ENCODE results near the gene PLEKHN1. TPM values are rescaled to one million over a fixed set of nuclear protein-coding genes. Genes with fewer than 3 reads are reported as not detected.

PLEKHN1 gene
- total RNA-seq, 1 donor = 0.54 TPM

GRCh38 chr1:929712-930632 lies 36.3 kb upstream of the PLEKHN1 start:
- H3K4me3 ChIP-seq (ENCODE audit: low read depth, low read length) = no peak overlapping the region
- DNase-seq (ENCODE audit: low read depth) = no peak
- no peak for TF ChIP-seq CTCF (IDR thresholded peaks at IDR 0.05; ENCODE audit: insufficient read depth, low read length)

GRCh38 chr1:930633-931138 lies 35.6 kb upstream of the PLEKHN1 start:
- DNase-seq (ENCODE audit: low read depth) = no peak
- no peak for TF ChIP-seq CTCF (IDR thresholded peaks at IDR 0.05; ENCODE audit: insufficient read depth, low read length)
- H3K4me3 ChIP-seq (ENCODE audit: low read depth, low read length) = no peak overlapping the region

GRCh38 chr1:931380-932172 lies 34.7 kb upstream of the PLEKHN1 start:
- no peak for DNase-seq (ENCODE audit: low read depth)
- H3K4me3 ChIP-seq (ENCODE audit: low read depth, low read length) = no peak overlapping the region
- TF ChIP-seq CTCF (IDR thresholded peaks at IDR 0.05; ENCODE audit: insufficient read depth, low read length) = no peak

- no peak for DNase-seq (ENCODE audit: low read depth)
Observed at GRCh38 chr1:932173-932510, 34.1 kb upstream of the PLEKHN1 start.

GRCh38 chr1:932776-933602 lies 33.3 kb upstream of the PLEKHN1 start:
- DNase-seq (ENCODE audit: low read depth) = no peak
- no peak for TF ChIP-seq CTCF (IDR thresholded peaks at IDR 0.05; ENCODE audit: insufficient read depth, low read length)

More at GRCh38 chr1:932173-932510, 34.1 kb upstream of the PLEKHN1 start:
- H3K4me3 ChIP-seq (ENCODE audit: low read depth, low read length) = no peak overlapping the region
- no peak for TF ChIP-seq CTCF (IDR thresholded peaks at IDR 0.05; ENCODE audit: insufficient read depth, low read length)

GRCh38 chr1:933603-933940 lies 32.7 kb upstream of the PLEKHN1 start:
- DNase-seq (ENCODE audit: low read depth) = no peak
- H3K4me3 ChIP-seq (ENCODE audit: low read depth, low read length) = no peak overlapping the region
- TF ChIP-seq CTCF (IDR thresholded peaks at IDR 0.05; ENCODE audit: insufficient read depth, low read length) = no peak

More at GRCh38 chr1:932776-933602, 33.3 kb upstream of the PLEKHN1 start:
- H3K4me3 ChIP-seq (ENCODE audit: low read depth, low read length) = no peak overlapping the region

All from fibroblast of the aortic adventitia (primary cell).